DND-41 (cell line): Measurements from ENCODE around the gene TMEM135.

Experiments used
- ATAC-seq: fragments of 200-7000 bp; cut with Tn5 transposase; 3 replicates; pipeline ENCODE4 v1.9.1; 2021; ENCODE audit warnings: low read depth; ENCODE audit not compliant: insufficient read depth
- DNase-seq: peaks from one replicate; pipeline ENCODE4 v3.0.0-alpha.2; 2020
- H2AFZ ChIP-seq: 2 replicates; pipeline ENCODE4 v1.6.0; 2012; ENCODE audit warnings: low read depth, low read length
- H3K27ac ChIP-seq: 2 replicates; pipeline ENCODE4 v1.5.1; 2012; ENCODE audit warnings: low read length, inconsistent platforms
- H3K27me3 ChIP-seq: fragments of 200-600 bp; sonication (generic); 2 replicates; pipeline ENCODE4 v1.6.0; 2012; ENCODE audit warnings: low read length, mild to moderate bottlenecking, inconsistent platforms; ENCODE audit not compliant: insufficient read depth, poor library complexity
- H3K36me3 ChIP-seq: 2 replicates; pipeline ENCODE4 v1.5.1; 2012; ENCODE audit warnings: low read length, inconsistent platforms; ENCODE audit not compliant: insufficient read depth
- H3K4me1 ChIP-seq: 2 replicates; pipeline ENCODE4 v1.5.1; 2012; ENCODE audit warnings: mild to moderate bottlenecking, low read length; ENCODE audit not compliant: insufficient read depth
- H3K4me2 ChIP-seq: 2 replicates; pipeline ENCODE4 v1.6.0; 2012; ENCODE audit warnings: mild to moderate bottlenecking, moderate library complexity, low read length, inconsistent platforms; ENCODE audit not compliant: insufficient read depth
- H3K4me3 ChIP-seq, 2 experiments: fragments of 200-600 bp in 1 of 2; shearing (Covaris generic) in 1 of 2; 2 replicates each; pipeline ENCODE4 v1.5.1; 2012 to 2016; ENCODE audit warnings: inconsistent platforms in 2 of 2, low read length in 2 of 2, mild to moderate bottlenecking in 2 of 2, low read depth in 1 of 2, moderate library complexity in 1 of 2
- H3K79me2 ChIP-seq: 2 replicates; pipeline ENCODE4 v1.6.0; 2012; ENCODE audit warnings: low read length, inconsistent platforms; ENCODE audit not compliant: insufficient read depth
- H3K9ac ChIP-seq: 2 replicates; pipeline ENCODE4 v1.6.0; 2012; ENCODE audit warnings: low read depth, mild to moderate bottlenecking, inconsistent platforms, low read length, moderate library complexity
- H3K9me3 ChIP-seq: 2 replicates; pipeline ENCODE4 v1.5.1; 2012; ENCODE audit warnings: low read length, moderate library complexity, mild to moderate bottlenecking, inconsistent platforms; ENCODE audit not compliant: insufficient read depth, severe bottlenecking
- H4K20me1 ChIP-seq: 2 replicates; pipeline ENCODE4 v1.6.0; 2012; ENCODE audit warnings: low read length; ENCODE audit not compliant: insufficient read depth
- EZH2 ChIP-seq: IDR thresholded peaks from 3 replicates; pipeline ENCODE4 v1.6.1; 2012; ENCODE audit warnings: borderline replicate concordance, low read depth, mild to moderate bottlenecking, moderate library complexity, low read length, inconsistent platforms; ENCODE audit not compliant: severe bottlenecking
- TF ChIP-seq, protein P1 (sequence below): IDR thresholded peaks from 2 replicates; pipeline ENCODE4 v1.5.1; 2012; ENCODE audit warnings: borderline replicate concordance, low read length, moderate library complexity, mild to moderate bottlenecking; ENCODE audit not compliant: poor library complexity, severe bottlenecking; ENCODE audit errors: extremely low read depth

Gene TMEM135

DNA sequence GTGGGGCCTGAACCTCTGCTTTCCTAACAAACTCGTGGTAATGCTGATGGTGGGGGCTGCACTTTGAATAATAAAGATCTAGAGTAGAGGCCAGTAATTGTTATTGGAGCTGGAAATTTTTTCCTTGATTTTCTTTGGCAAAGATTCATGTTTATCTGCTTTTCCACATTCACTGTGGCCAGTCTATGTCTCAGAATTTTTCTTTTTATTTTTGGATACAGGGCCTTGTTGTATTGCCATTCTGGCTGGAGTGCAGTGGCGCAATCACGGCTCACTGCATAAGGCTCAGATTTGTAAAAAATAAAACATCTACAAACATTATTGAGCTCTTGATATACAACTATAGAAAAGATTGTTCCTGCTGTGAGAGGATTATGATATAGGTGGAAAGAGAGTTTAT, 1.6 kb downstream of the TMEM135 start:
- peaks cover 55% of the 10 kb centered on the region for H3K79me2 ChIP-seq
- DNase-seq = no peak
- H4K20me1 ChIP-seq = no peaks in the 10 kb centered on the region
- no peaks in the 10 kb centered on the region for H3K9me3 ChIP-seq
- H3K4me3 ChIP-seq = peak overlapping the region in 1 of 2 experiments; percentile 75; a peak in 1 of 4 replicates
- peaks cover 33% of the 10 kb centered on the region for H3K4me1 ChIP-seq
- TF ChIP-seq, protein P1, sequence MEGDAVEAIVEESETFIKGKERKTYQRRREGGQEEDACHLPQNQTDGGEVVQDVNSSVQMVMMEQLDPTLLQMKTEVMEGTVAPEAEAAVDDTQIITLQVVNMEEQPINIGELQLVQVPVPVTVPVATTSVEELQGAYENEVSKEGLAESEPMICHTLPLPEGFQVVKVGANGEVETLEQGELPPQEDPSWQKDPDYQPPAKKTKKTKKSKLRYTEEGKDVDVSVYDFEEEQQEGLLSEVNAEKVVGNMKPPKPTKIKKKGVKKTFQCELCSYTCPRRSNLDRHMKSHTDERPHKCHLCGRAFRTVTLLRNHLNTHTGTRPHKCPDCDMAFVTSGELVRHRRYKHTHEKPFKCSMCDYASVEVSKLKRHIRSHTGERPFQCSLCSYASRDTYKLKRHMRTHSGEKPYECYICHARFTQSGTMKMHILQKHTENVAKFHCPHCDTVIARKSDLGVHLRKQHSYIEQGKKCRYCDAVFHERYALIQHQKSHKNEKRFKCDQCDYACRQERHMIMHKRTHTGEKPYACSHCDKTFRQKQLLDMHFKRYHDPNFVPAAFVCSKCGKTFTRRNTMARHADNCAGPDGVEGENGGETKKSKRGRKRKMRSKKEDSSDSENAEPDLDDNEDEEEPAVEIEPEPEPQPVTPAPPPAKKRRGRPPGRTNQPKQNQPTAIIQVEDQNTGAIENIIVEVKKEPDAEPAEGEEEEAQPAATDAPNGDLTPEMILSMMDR = no peak
- no peak for TF ChIP-seq EZH2
- no peak overlapping the region for H2AFZ ChIP-seq
- H3K36me3 ChIP-seq = peaks cover 8% of the 10 kb centered on the region
- H3K9ac ChIP-seq = peak overlapping the region; percentile 82; the same call in 1 of the 2 replicates
- no peak for ATAC-seq
- peak overlapping the region; percentile 79 for H3K4me2 ChIP-seq
- 0 out of 2 replicates have a peak overlapping the region, but pooled peaks have one; percentile 11 for H3K27ac ChIP-seq
- H3K27me3 ChIP-seq = no peaks in the 10 kb centered on the region

DNA sequence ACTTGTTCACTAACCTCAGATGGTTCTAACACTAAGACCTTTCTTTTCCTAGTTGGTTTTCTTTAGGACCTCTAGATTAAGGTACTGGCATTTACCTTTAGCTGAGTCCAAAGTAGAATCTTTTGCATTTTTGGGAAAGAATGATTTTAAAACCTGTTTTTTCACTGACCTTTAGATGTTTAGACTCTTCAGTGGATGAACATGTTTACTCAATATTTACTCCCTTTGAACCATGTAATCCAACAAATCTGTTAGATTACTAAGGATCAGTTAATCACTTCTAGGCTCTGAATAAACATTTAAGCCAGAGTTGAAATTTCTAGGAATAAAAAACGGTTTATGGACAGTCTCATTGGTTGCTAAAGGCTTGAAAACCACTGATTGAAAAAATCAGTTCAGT, 6.2 kb downstream of the TMEM135 start:
- Histone ChIP-seq H3K9ac (no peak overlapping the region), H3K79me2 (peaks cover 55% of the 10 kb centered on the region)

DNA sequence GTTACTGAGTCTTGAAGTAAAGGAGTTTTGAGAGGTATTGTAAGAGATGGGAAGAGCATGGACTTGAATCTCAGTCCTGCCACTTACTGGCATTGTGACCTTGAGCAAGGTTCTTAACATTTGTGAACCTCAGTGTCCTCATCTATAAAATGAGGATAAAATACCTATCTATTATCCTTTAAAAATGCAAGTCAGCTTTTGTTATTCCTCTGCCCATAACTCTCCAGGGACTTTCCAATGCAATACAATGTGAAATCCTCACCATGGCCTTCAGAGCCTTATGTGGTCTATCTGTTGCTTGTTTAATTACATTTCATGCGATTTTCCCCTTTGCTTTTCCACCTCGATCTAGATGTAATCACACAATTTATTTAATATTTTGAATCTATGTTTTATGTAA, 9.1 kb downstream of the TMEM135 start:
- Histone ChIP-seq H3K27me3 (no peaks in the 10 kb centered on the region), H3K27ac (no peak overlapping the region), H2AFZ (no peak overlapping the region)

More for the DNA sequence above, 6.2 kb downstream of the TMEM135 start:
- H3K27ac ChIP-seq = no peak overlapping the region
- peaks cover 18% of the 10 kb centered on the region for H3K36me3 ChIP-seq
- peaks cover 19% of the 10 kb centered on the region for H3K4me1 ChIP-seq
- no peak overlapping the region for H2AFZ ChIP-seq
- H3K9me3 ChIP-seq = peaks cover 3% of the 10 kb centered on the region
- H3K27me3 ChIP-seq = no peaks in the 10 kb centered on the region
- ATAC-seq (no peak), DNase-seq (no peak)
- H3K4me2 ChIP-seq = no peak overlapping the region
- H3K4me3 ChIP-seq = no peak overlapping the region
- H4K20me1 ChIP-seq = no peaks in the 10 kb centered on the region
- TF ChIP-seq EZH2 = no peak
- TF ChIP-seq, protein P1 = no peak

More for the DNA sequence above, 9.1 kb downstream of the TMEM135 start:
- DNase-seq (no peak), ATAC-seq (no peak)
- peaks cover 17% of the 10 kb centered on the region for H3K36me3 ChIP-seq
- no peak overlapping the region for H3K4me3 ChIP-seq
- H3K4me2 ChIP-seq = no peak overlapping the region
- no peak overlapping the region for H3K9ac ChIP-seq
- 0 out of 2 replicates have a peak, but pooled peaks cover 4% of the 10 kb centered on the region for H3K4me1 ChIP-seq
- TF ChIP-seq, protein P1 = no peak
- TF ChIP-seq EZH2 = no peak
- H3K79me2 ChIP-seq = peaks cover 26% of the 10 kb centered on the region
- H3K9me3 ChIP-seq = peaks cover 3% of the 10 kb centered on the region
- no peaks in the 10 kb centered on the region for H4K20me1 ChIP-seq
